ENCODE results near the gene PRM1.

PRM1 gene

DNA sequence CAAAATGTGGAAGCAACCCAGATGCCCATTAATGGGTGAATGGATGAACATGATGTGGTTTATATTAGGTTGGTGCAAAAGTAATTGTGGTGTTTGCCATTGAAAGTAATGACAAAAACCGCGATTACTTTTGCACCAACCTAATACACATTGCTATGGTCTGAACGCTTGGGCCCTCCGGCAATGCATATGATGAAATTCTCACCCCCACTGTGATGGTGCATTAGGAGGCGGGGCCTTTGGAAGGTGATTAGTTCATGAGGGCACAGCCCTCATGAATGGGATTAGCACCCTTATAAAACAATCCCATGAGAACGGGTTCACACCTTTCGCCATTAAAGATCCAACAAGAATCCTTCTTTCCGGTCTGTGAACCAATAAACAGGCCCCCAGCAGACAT, 25.3 kb upstream of the PRM1 start:
- TF ChIP-seq TAF1 (IDR thresholded peaks at IDR 0.05; ENCODE audit: borderline replicate concordance, insufficient read depth, low read length): no peak
- TF ChIP-seq, protein P1, sequence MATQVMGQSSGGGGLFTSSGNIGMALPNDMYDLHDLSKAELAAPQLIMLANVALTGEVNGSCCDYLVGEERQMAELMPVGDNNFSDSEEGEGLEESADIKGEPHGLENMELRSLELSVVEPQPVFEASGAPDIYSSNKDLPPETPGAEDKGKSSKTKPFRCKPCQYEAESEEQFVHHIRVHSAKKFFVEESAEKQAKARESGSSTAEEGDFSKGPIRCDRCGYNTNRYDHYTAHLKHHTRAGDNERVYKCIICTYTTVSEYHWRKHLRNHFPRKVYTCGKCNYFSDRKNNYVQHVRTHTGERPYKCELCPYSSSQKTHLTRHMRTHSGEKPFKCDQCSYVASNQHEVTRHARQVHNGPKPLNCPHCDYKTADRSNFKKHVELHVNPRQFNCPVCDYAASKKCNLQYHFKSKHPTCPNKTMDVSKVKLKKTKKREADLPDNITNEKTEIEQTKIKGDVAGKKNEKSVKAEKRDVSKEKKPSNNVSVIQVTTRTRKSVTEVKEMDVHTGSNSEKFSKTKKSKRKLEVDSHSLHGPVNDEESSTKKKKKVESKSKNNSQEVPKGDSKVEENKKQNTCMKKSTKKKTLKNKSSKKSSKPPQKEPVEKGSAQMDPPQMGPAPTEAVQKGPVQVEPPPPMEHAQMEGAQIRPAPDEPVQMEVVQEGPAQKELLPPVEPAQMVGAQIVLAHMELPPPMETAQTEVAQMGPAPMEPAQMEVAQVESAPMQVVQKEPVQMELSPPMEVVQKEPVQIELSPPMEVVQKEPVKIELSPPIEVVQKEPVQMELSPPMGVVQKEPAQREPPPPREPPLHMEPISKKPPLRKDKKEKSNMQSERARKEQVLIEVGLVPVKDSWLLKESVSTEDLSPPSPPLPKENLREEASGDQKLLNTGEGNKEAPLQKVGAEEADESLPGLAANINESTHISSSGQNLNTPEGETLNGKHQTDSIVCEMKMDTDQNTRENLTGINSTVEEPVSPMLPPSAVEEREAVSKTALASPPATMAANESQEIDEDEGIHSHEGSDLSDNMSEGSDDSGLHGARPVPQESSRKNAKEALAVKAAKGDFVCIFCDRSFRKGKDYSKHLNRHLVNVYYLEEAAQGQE (IDR thresholded peaks at IDR 0.05; ENCODE audit: insufficient read depth in 1 of 2, low read depth in 2 of 2, low read length in 2 of 2): no peak
- TF ChIP-seq FOXP2 (optimal IDR thresholded peaks at IDR 0.05; ENCODE audit: borderline replicate concordance, extremely low read depth, extremely low read length, insufficient read depth): no peak
- no peak for TF ChIP-seq POLR2AphosphoS5 (IDR thresholded peaks at IDR 0.05; ENCODE audit: low read depth, low read length)
- TF ChIP-seq SIN3A (IDR thresholded peaks at IDR 0.05; ENCODE audit: borderline replicate concordance, insufficient read depth, low read length): no peak

DNA sequence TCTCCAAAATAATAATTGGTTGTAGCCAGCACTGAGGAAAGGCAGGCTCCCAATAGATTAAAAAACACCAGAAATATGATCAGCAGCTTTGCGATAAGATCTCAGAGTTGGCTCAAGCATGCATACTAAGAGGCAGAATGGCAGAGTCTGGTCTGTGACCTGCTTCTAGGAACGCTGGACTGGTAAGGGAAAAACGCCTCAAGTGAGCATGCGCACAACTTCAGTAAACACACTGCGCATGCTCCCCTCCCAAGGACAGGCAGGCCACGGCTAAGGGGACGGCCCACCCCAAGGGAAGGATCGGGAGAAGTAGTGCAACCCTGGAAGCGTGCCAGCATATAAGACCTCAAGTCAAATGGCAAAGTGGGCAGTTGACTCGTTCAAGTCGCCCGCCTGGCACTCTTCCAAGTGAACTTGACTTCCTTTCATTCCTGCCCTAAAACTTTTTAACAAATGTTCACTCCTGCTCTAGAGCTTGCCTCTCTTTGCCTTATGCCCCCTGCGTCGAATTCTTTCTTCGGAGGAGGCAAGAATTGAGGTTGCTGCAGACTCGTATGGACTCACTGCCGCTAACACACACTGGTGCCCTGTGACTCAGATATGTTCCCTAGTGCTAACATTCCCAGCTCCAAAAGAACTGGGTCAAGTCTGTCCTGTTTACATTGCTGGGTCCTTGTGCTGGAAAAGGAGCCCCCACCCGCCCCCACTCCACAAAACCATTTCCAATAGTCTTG, 22.4 kb upstream of the PRM1 start:
- TF ChIP-seq POLR2AphosphoS5 (IDR thresholded peaks at IDR 0.05; ENCODE audit: low read depth, low read length): no peak
- TF ChIP-seq, protein P1 (IDR thresholded peaks at IDR 0.05; ENCODE audit: insufficient read depth in 1 of 2, low read depth in 2 of 2, low read length in 2 of 2): no peak
- TF ChIP-seq SIN3A (IDR thresholded peaks at IDR 0.05; ENCODE audit: borderline replicate concordance, insufficient read depth, low read length): no peak
- TF ChIP-seq FOXP2 (optimal IDR thresholded peaks at IDR 0.05; ENCODE audit: borderline replicate concordance, extremely low read depth, extremely low read length, insufficient read depth): no peak
- TF ChIP-seq TAF1 (IDR thresholded peaks at IDR 0.05; ENCODE audit: borderline replicate concordance, insufficient read depth, low read length): no peak

DNA sequence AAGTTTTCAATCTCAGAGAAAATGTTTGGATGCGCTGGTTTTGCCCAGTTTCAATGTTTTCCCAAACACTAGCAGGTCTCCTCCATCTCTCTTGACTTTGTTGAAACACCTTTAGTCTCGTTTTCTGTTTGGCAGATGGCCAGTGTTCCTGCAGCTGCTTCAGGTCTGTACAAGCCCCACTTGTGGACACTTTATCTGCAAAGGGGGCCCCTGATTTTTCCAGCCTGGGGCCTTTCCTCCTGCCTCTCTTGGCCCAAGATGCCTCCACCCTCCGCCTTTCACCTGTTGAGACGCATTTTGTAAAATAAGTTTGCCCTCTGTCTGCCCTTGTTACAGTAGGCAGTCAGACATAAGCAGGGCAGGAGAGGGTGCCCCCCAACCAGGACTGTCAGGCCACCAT, 21.8 kb upstream of the PRM1 start:
- TF ChIP-seq SIN3A (IDR thresholded peaks at IDR 0.05; ENCODE audit: borderline replicate concordance, insufficient read depth, low read length) (no peak), FOXP2 (optimal IDR thresholded peaks at IDR 0.05; ENCODE audit: borderline replicate concordance, extremely low read depth, extremely low read length, insufficient read depth) (no peak), TAF1 (IDR thresholded peaks at IDR 0.05; ENCODE audit: borderline replicate concordance, insufficient read depth, low read length) (no peak), POLR2AphosphoS5 (IDR thresholded peaks at IDR 0.05; ENCODE audit: low read depth, low read length) (no peak)
- TF ChIP-seq, protein P1 (IDR thresholded peaks at IDR 0.05; ENCODE audit: insufficient read depth in 1 of 2, low read depth in 2 of 2, low read length in 2 of 2): no peak

DNA sequence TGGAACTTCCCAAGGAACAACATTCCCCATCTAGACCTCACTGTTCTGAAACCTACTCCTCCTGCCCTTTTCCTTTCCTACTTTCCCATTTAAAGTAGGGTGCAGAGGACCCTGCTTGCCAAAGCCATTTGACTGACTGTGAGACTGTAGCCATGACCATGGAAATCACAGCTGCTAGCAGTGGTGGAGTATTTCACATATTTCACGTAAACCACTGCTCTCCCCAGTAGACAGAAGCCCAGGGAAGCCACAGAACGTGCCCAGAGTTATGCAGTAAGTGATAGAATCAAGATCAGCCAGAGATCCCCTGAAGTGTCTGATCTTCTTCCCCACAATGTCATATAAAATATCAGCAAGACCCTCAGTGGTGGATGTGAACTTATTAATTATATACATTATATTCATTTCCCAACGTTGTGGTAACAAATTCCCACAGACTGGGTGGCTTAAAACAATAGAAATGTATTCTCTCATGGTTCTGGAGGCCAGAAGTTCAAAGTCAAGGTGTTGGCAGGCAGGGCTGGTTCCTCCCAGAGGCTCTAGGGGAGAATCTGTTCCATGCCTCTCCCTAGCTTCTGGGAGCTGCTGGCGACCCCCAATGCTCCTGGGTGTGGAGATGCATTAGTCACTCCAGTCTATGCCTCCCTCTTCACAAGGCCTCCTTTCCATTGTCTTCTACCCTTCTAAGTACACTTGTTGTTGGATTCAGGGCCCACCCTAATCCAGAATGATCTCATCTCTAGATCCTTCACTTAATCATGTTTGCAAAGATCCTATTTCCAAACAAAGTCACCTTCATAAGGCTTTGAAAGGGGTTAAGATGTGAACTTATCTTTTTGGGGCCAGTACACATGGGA, 20.7 kb upstream of the PRM1 start:
- TF ChIP-seq TAF1 (IDR thresholded peaks at IDR 0.05; ENCODE audit: borderline replicate concordance, insufficient read depth, low read length): no peak
- TF ChIP-seq POLR2AphosphoS5 (IDR thresholded peaks at IDR 0.05; ENCODE audit: low read depth, low read length): no peak
- TF ChIP-seq, protein P1 (IDR thresholded peaks at IDR 0.05; ENCODE audit: insufficient read depth in 1 of 2, low read depth in 2 of 2, low read length in 2 of 2): no peak
- TF ChIP-seq SIN3A (IDR thresholded peaks at IDR 0.05; ENCODE audit: borderline replicate concordance, insufficient read depth, low read length): no peak
- TF ChIP-seq FOXP2 (optimal IDR thresholded peaks at IDR 0.05; ENCODE audit: borderline replicate concordance, extremely low read depth, extremely low read length, insufficient read depth): no peak
